Gastroesophageal sphincter (tissue), 4 donors: ENCODE data around the gene RSPH10B2. TPM values are rescaled to one million over a fixed set of nuclear protein-coding genes. Genes with fewer than 3 reads are reported as not detected.
"Not testable (repeated sequence)": the region's sequence is repeated elsewhere in the genome, so short reads cannot be mapped to it uniquely, and the experiment has no call there.

Experiments used
- ATAC-seq: fragments of 150-250 bp; one replicate; pipeline ENCODE4 v1.9.1; 2016; ENCODE audit warnings: mild to moderate bottlenecking, moderate library complexity
- H3K27ac ChIP-seq, 4 donors: fragments of 200-600 bp; sonication (generic) in 3 of 4; 1 replicate in 3 of 4; 2 replicates in 1 of 4; pipeline ENCODE4 v1.5.1; 2016 to 2019
- H3K27me3 ChIP-seq: fragments of 200-600 bp; sonication (generic); one replicate; pipeline ENCODE4 v1.5.1; 2019
- H3K36me3 ChIP-seq, 2 donors: fragments of 200-600 bp; sonication (generic); one replicate each; pipeline ENCODE4 v1.5.1; 2019; ENCODE audit warnings: control low read depth in 1 of 2
- H3K4me1 ChIP-seq, 3 donors: fragments of 200-600 bp; sonication (generic); 1 replicate in 2 of 3; 2 replicates in 1 of 3; pipeline ENCODE4 v1.5.1; 2016 to 2019; ENCODE audit warnings: control low read depth in 2 of 3
- H3K4me3 ChIP-seq, 2 donors: fragments of 200-600 bp; sonication (generic); one replicate each; pipeline ENCODE4 v1.5.1; 2019; ENCODE audit warnings: mild to moderate bottlenecking in 1 of 2, moderate library complexity in 1 of 2
- H3K9me3 ChIP-seq, 3 donors: fragments of 200-600 bp; sonication (generic); one replicate each; pipeline ENCODE4 v1.5.1; 2017 to 2019; ENCODE audit warnings: control low read depth in 2 of 3
- EP300 ChIP-seq: sonication (generic); formaldehyde crosslinking; IDR thresholded peaks from one replicate; pipeline ENCODE4 v1.6.1; 2017; ENCODE audit warnings: antibody characterized with exemption, mild to moderate bottlenecking
- POLR2A ChIP-seq, 2 donors: fragments of 450-650 bp; IDR thresholded peaks; one replicate each; pipeline ENCODE4 v1.6.1; 2017; ENCODE audit warnings: antibody characterized with exemption in 2 of 2, mild to moderate bottlenecking in 2 of 2, moderate library complexity in 1 of 2
- POLR2AphosphoS5 ChIP-seq: sonication (generic); formaldehyde crosslinking; IDR thresholded peaks from one replicate; pipeline ENCODE4 v1.6.1; 2017; ENCODE audit warnings: antibody characterized with exemption
- whole genome bisulfite sequencing, 2 donors: methylation state at CpG; one replicate each; pipeline ENCODE4 v1.1.5; 2018; ENCODE audit warnings: low coverage in 1 of 2; 5-methylcytosine and 5-hydroxymethylcytosine counted together
- total RNA-seq, 4 donors: library from RNA; depleted of rRNA; stranded (reverse); fragments of >200 nt; gene quantifications; one replicate each; pipeline ENCODE4 v1.1.0, GENCODE V29; 2016
- TF ChIP-seq, protein P1 (sequence below), 4 experiments: fragments of 200-600 bp in 2 of 4; fragments of 450-650 bp in 2 of 4; sonication (generic) in 1 of 4; IDR thresholded peaks; one replicate each; pipeline ENCODE4 v1.5.1; 2017 to 2019; ENCODE audit warnings: antibody characterized with exemption in 4 of 4, mild to moderate bottlenecking in 2 of 4, moderate library complexity in 2 of 4

Gene RSPH10B2
- under 1 TPM in 1 of 4 donors, not detected in 3; 0.15 TPM for total RNA-seq

DNA sequence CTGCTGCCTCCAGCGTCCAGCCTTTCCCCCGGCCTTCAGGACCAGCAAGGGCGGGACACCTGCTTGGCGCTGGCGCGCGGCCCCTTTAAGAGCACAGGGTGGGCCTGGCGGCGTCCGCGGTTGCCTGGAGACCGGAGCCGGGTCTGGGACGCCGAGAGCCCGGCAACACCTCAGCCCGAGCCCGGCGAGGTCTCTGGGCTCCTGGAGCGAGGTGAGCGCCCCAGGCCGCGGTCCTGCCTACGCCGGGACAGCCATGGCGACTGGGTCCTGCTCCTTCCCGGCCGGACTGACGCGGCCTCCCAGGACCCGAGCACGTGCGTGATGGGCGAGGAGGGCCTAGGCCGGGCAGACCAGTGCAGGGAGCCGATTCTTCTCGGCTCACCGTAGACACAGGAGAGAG is at the start of gene RSPH10B2:
TSS of gene RSPH10B2 (plus strand) at position 140 of the 400 bp plus-strand sequence. CDS start 3,575 bp downstream, outside the sequence.
- H3K4me1 ChIP-seq, H3K27me3 ChIP-seq, H3K9me3 ChIP-seq, H3K27ac ChIP-seq, H3K36me3 ChIP-seq, H3K4me3 ChIP-seq: not testable (repeated sequence)
- ATAC-seq: peak; percentile 28
- no CpG with 5 or more reads among the region's 38 CpGs for WGBS, 2 donors

DNA sequence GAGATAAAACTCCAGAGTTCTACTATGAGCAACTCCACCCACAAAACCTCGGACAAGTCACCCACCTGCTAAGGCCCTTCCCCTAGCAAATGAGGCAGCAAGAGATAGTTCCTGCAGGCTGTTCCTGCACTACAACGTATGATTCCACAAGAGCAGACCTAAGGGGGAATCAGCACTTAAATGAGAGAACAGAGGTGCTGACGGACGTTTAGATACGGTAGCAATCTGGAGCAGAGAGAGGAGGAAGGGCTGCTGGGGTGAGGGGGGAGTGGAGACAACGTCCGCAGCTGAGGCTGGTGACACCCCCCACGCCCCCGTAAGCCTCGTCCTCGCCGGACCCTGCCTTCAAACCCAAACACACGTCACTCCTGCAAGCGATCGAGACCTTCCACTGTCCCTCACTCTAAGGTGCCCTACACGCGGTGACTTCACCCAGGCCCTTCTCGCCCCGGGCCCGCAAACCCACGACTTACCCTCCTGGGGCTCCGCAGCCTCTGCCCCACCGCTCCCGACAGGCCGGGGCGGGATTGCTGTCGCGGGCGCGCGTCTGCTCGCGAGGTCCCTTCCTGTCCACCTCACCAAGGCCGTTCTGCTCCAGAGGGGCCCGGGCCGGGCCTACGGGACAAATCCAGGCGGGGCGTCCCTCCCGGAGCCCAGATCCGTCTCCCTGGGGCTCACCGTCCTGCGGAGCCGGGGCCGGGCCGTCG is 47.8 kb upstream of the RSPH10B2 start:
- 0 to 1% methylated on average over 11 to 17 of the region's 47 CpGs for WGBS, 2 donors
- Histone ChIP-seq H3K4me3 (peak overlapping the region; percentile 99 to 100), H3K36me3 (peaks cover 0 to 36% of the 10 kb centered on the region in 2 donors), H3K9me3 (peaks cover 0 to 11% (median 0%) of the 10 kb centered on the region in 3 donors), H3K4me1 (peaks cover 4 to 36% (median 21%) of the 10 kb centered on the region in 3 donors), H3K27ac (peak overlapping the region; percentile 84 to 92 (median 90)), H3K27me3 (no peaks in the 10 kb centered on the region)
- ATAC-seq: peak; percentile 37
- TF ChIP-seq, protein P1, sequence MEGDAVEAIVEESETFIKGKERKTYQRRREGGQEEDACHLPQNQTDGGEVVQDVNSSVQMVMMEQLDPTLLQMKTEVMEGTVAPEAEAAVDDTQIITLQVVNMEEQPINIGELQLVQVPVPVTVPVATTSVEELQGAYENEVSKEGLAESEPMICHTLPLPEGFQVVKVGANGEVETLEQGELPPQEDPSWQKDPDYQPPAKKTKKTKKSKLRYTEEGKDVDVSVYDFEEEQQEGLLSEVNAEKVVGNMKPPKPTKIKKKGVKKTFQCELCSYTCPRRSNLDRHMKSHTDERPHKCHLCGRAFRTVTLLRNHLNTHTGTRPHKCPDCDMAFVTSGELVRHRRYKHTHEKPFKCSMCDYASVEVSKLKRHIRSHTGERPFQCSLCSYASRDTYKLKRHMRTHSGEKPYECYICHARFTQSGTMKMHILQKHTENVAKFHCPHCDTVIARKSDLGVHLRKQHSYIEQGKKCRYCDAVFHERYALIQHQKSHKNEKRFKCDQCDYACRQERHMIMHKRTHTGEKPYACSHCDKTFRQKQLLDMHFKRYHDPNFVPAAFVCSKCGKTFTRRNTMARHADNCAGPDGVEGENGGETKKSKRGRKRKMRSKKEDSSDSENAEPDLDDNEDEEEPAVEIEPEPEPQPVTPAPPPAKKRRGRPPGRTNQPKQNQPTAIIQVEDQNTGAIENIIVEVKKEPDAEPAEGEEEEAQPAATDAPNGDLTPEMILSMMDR (IDR thresholded peaks at IDR 0.05): no peak
- TF ChIP-seq POLR2A (IDR thresholded peaks at IDR 0.05) (no peak), EP300 (no peak)

DNA sequence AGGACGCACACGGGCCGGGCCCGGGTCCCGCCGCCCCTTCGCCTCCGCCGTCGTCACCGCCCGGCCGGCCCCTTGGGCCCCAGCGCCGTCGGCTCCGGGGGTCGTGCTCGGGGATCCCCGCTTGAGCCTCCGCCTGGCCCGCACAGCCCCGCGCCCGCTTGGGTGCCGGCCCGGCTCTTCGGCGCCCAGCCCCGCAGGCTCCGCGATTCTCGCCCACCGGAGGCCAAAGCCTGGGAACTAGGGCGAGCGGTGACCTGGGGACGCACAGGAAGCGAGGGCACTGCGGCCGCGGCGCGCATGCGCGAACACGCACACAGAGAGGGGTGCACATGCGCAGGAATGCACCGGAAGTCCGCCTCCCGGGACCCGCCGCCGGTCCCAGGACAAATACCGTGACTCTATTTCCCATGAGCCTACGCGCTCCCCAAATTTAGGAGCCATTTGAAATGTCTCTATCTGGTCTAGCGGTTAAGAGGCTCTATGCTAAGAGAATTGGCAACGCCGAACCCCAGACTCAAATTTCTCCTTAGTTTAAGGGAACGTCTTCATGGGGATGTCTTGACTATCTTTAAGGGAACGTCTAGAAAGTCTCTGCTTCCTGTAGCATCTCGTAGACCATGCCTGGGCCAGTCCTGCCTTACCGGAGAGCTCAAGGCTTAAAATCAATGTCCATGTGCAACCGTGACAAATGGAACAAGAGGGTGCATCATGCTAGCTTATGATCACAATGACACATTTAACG is 47.1 kb upstream of the RSPH10B2 start, which contains the start of gene ZNF12:
TSS of gene ZNF12 (minus strand) at position 282 of the 742 bp plus-strand sequence. CDS start 1,774 bp downstream, outside the sequence.
- Histone ChIP-seq H3K4me1 (peaks cover 4 to 36% (median 21%) of the 10 kb centered on the region in 3 donors), H3K27ac (peak within 1 kb of the TSS; percentile 84 to 92 (median 90)), H3K27me3 (no peaks in the 10 kb centered on the region), H3K4me3 (peak within 1 kb of the TSS; percentile 99 to 100), H3K9me3 (peaks cover 0 to 4% (median 0%) of the 10 kb centered on the region in 3 donors), H3K36me3 (peaks cover 0 to 29% of the 10 kb centered on the region in 2 donors)
- peak; percentile 99 for ATAC-seq
- 1 to 21% methylated on average over 2 to 17 of the region's 65 CpGs for WGBS, 2 donors
- TF ChIP-seq POLR2A (IDR thresholded peaks at IDR 0.05): peak; percentile 57 to 64
- peak; percentile 86 for TF ChIP-seq POLR2AphosphoS5
- TF ChIP-seq EP300: no peak
- TF ChIP-seq, protein P1 (IDR thresholded peaks at IDR 0.05): peak in 1 of 4 experiments; percentile 14

DNA sequence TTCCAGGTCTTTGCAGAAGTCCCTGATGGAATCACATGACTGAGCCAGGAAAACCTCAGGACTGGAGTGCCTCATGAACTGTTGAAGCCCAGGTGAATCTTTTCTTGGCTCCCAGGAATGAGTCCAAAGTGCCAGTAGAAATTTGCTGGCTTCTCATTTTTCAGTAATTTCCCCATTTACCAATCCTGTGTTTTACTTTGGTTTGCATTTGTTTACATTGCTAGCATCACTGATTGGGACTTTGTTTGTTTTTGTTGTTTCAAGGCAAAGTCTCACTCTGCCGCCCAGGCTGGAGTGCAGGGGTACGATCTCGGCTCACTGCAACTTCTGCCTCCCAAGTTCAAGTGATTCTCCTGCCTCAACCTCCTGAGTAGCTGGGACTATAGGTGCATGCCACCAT is 45.6 kb upstream of the RSPH10B2 start:
- no peak overlapping the region for H3K4me3 ChIP-seq
- H3K27me3 ChIP-seq: no peaks in the 10 kb centered on the region
- H3K36me3 ChIP-seq: peaks cover 0 to 19% of the 10 kb centered on the region in 2 donors
- TF ChIP-seq POLR2A (IDR thresholded peaks at IDR 0.05) (no peak), EP300 (no peak), POLR2AphosphoS5 (no peak)
- TF ChIP-seq, protein P1 (IDR thresholded peaks at IDR 0.05): no peak
- 81 to 92% methylated on average over 2 to 3 of the region's 3 CpGs for WGBS, 2 donors
- H3K9me3 ChIP-seq: no peaks in the 10 kb centered on the region
- H3K4me1 ChIP-seq: peaks cover 4 to 30% (median 21%) of the 10 kb centered on the region in 3 donors
- ATAC-seq: no peak
- H3K27ac ChIP-seq: no peak overlapping the region

DNA sequence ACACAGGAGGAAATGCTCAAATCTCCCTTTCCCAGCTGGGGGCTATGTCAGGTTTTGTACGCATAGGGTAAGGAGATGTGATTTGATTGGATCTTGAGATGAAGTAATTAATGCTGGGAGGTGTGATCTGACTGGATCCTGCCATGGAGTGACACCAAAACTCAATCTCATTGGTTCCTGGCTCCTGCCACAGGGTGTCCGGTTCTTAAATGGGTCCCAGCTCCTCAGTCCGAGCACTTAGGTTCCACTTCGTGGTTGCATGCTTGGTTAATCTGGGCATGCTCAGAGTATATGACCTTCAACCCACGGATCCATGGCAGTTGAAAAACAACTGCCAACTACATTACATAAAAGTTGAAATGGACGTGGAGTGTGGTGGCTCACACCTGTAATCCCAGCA is 44.1 kb upstream of the RSPH10B2 start:
- no peak for ATAC-seq
- WGBS, 2 donors: 90 to 95% methylated on average over 2 to 4 of the region's 6 CpGs

More for the DNA sequence above, 44.1 kb upstream of the RSPH10B2 start:
- no peaks in the 10 kb centered on the region for H3K9me3 ChIP-seq
- no peak overlapping the region for H3K27ac ChIP-seq
- peaks cover 0 to 6% of the 10 kb centered on the region in 2 donors for H3K36me3 ChIP-seq
- TF ChIP-seq, protein P1 (IDR thresholded peaks at IDR 0.05): no peak
- TF ChIP-seq EP300 (no peak), POLR2AphosphoS5 (no peak), POLR2A (IDR thresholded peaks at IDR 0.05) (no peak)
- H3K4me3 ChIP-seq: no peak overlapping the region
- H3K4me1 ChIP-seq: peaks cover 4 to 19% (median 11%) of the 10 kb centered on the region in 3 donors
- no peaks in the 10 kb centered on the region for H3K27me3 ChIP-seq
